C4-2B (cell line): ENCODE results near the gene VPS8.

ENCODE experiments used
- H3K27ac ChIP-seq: fragments of 450-650 bp; 2 replicates; pipeline ENCODE4 v1.5.1; 2017
- ZFX ChIP-seq: fragments of 450-650 bp; IDR thresholded peaks from 2 replicates; pipeline ENCODE4 v1.6.1; 2017
- TF ChIP-seq, protein P1 (sequence below): fragments of 450-650 bp; conservative IDR thresholded peaks from 2 replicates; pipeline ENCODE4 v1.5.1; 2017; ENCODE audit warnings: mild to moderate bottlenecking

Gene VPS8

GRCh38 chr3:184811999-184812661, at the start of gene VPS8:
Gene VPS8, plus strand, starts transcription at chr3:184812166. Its CDS starts 12,467 bp downstream, at chr3:184824633.
- peak within 1 kb of the TSS; percentile 67 for H3K27ac ChIP-seq
- TF ChIP-seq, protein P1, sequence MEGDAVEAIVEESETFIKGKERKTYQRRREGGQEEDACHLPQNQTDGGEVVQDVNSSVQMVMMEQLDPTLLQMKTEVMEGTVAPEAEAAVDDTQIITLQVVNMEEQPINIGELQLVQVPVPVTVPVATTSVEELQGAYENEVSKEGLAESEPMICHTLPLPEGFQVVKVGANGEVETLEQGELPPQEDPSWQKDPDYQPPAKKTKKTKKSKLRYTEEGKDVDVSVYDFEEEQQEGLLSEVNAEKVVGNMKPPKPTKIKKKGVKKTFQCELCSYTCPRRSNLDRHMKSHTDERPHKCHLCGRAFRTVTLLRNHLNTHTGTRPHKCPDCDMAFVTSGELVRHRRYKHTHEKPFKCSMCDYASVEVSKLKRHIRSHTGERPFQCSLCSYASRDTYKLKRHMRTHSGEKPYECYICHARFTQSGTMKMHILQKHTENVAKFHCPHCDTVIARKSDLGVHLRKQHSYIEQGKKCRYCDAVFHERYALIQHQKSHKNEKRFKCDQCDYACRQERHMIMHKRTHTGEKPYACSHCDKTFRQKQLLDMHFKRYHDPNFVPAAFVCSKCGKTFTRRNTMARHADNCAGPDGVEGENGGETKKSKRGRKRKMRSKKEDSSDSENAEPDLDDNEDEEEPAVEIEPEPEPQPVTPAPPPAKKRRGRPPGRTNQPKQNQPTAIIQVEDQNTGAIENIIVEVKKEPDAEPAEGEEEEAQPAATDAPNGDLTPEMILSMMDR: peak; percentile 59
- peak; percentile 37; the same call in 1 of the 2 replicates for TF ChIP-seq ZFX

DNA sequence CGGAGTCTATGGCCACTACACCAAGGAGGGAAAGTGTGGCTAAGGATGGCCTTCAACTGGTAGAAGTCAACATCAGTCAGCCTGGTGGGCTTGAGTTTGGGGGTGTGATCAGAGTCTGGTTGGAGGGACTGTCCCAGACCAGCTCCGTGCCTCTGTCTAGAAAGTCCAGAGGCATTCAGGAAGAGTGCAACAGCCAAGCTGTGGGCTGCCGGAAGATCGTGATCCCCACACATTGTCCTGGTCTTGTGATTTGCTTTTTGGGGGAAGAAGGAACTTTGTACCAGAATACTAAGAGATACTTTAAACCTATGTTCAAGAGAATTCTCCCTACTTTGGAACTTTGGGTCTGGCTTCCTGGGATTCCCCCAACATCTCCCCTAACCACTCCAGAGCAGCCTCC, 47.8 kb upstream of the VPS8 start:
- no peak for TF ChIP-seq ZFX
- TF ChIP-seq, protein P1: no peak
- H3K27ac ChIP-seq: no peak overlapping the region

GRCh38 chr3:184765047-184765729, 46.8 kb upstream of the VPS8 start:
- H3K27ac ChIP-seq: no peak overlapping the region
- TF ChIP-seq, protein P1: no peak
- no peak for TF ChIP-seq ZFX

DNA sequence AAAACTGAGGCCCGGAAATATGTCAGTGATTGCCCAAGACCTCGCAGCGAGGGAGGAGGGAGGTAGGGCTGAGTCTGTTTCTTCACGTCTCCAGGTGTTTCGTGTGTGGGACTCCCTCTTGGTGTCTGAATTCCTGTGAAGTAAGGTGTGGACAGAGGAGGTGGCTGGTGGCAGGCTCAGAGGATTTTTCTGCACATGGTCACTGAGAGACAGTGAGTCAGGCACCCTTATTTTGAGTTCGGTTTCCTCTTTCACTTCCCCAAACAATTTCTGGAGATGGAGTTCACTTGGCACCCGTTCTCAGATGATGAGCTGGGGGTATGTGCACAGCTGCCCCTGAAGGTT, 46.3 kb upstream of the VPS8 start:
- H3K27ac ChIP-seq: no peak overlapping the region
- TF ChIP-seq, protein P1: no peak
- no peak for TF ChIP-seq ZFX

DNA sequence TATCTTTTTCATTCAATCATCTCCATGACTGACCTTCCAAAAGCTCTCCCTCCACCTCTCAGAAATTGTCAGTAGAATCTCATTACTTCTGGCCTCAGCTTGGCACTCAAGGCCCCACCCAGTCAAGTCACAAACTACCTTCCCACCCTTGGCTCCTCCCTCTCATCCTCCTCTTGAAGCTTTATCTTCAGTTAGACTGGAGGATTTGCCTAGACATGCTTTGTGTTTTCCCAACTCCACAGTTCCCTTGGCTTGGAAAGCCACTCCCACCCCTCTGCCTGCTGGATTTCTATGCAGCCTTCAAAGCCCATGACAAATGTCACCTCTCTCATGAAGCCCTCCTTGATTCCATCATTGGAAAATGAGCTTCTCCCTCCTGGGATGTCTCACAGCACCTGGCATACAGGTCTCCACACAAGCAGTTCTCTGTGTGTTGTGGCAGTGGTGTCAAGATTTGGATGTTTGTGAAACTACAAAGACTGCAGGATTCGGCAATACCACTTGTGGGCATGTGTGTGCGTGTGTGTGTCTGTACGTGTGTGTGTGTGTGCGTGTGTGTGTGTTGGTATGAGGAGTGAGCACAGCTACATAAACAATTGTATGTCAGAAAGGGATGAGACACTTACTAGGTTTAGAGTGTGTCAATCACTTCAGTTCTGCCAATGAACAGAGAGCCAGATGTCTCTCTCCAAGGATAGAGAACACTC, 45.3 kb upstream of the VPS8 start:
- H3K27ac ChIP-seq: no peak overlapping the region
- TF ChIP-seq, protein P1: no peak
- TF ChIP-seq ZFX: no peak

- TF ChIP-seq ZFX: no peak
- TF ChIP-seq, protein P1: no peak
These were observed 44.6 kb upstream of the VPS8 start for GRCh38 chr3:184767377-184767776.

More at GRCh38 chr3:184767377-184767776, 44.6 kb upstream of the VPS8 start:
- H3K27ac ChIP-seq: no peak overlapping the region
